OCI-LY7 (cell line): Measurements from ENCODE around the gene ADARB2.

Source experiments
- EZH2phosphoT487 ChIP-seq: fragments of 200-600 bp; sonication (generic); IDR thresholded peaks from 2 replicates; pipeline ENCODE4 v1.6.1; 2018; ENCODE audit warnings: low read depth, borderline replicate concordance, mild to moderate bottlenecking, mixed run types, antibody characterized with exemption, low read length, moderate library complexity, mixed read lengths
- TF ChIP-seq, protein P1 (sequence below): fragments of 200-600 bp; sonication (generic); conservative IDR thresholded peaks from 2 replicates; pipeline ENCODE4 v1.5.1; 2014; ENCODE audit warnings: mild to moderate bottlenecking, antibody characterized with exemption, low read length, moderate library complexity, mixed read lengths

DNA sequence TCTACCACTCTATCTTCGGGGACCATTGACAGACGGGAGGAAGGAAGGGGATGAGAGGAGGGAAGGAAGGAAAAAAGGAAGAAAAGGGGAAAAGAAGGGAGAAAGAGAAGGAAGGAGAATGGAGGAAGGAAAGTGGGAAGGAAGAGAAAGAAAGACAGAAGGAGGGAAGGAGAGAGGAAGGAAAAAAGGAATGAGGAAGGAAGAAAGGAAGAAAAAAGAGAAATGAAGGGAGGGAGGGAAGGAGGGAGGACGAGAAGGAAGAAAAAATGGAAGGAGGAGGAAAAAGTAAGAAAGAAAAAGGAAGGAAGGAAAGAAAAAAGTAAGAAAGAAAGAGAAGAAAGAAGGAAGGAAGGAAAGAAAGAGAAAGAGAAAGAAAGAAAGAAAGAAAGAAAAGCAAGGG lies 128.9 kb downstream of the ADARB2 start:
- TF ChIP-seq, protein P1, sequence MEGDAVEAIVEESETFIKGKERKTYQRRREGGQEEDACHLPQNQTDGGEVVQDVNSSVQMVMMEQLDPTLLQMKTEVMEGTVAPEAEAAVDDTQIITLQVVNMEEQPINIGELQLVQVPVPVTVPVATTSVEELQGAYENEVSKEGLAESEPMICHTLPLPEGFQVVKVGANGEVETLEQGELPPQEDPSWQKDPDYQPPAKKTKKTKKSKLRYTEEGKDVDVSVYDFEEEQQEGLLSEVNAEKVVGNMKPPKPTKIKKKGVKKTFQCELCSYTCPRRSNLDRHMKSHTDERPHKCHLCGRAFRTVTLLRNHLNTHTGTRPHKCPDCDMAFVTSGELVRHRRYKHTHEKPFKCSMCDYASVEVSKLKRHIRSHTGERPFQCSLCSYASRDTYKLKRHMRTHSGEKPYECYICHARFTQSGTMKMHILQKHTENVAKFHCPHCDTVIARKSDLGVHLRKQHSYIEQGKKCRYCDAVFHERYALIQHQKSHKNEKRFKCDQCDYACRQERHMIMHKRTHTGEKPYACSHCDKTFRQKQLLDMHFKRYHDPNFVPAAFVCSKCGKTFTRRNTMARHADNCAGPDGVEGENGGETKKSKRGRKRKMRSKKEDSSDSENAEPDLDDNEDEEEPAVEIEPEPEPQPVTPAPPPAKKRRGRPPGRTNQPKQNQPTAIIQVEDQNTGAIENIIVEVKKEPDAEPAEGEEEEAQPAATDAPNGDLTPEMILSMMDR: no peak
- no peak for TF ChIP-seq EZH2phosphoT487
